Measurements from ENCODE around the gene ATF5.

DNA sequence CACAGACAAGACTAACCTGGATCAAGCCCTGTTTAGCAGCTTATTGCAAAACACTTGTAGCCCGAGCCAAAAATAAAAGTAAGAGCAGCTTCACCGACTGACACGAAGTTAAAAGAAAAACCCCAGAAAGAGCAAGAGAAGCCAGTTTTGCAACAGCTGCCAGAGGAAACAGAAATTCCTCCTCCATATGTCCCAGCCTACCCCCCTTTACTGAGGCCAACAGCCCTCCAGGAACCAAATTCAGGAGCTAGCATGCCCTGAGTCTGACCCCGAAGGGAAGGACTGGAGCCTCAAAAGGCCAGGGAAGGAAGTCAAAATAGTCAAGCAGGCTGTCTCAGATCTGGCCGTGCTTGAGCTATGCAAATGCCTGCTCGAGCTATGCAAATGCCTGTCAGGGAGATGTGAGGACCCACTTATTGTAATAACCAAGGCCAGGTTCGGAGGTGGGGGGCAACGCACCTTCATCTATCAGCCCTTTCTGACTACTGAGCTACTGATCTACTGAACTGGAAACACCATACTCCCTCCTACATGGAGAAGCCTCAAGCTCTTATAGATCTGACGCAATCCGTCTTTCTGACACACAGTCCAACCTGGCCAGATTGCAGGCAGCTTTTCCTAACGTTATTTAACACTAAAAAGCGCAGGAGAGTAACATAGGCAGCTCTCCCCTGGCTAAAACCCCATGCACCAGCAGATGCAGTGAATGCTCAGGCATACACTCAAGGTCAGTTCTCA is 25.3 kb downstream of the ATF5 start:
- TF ChIP-seq, protein P1, sequence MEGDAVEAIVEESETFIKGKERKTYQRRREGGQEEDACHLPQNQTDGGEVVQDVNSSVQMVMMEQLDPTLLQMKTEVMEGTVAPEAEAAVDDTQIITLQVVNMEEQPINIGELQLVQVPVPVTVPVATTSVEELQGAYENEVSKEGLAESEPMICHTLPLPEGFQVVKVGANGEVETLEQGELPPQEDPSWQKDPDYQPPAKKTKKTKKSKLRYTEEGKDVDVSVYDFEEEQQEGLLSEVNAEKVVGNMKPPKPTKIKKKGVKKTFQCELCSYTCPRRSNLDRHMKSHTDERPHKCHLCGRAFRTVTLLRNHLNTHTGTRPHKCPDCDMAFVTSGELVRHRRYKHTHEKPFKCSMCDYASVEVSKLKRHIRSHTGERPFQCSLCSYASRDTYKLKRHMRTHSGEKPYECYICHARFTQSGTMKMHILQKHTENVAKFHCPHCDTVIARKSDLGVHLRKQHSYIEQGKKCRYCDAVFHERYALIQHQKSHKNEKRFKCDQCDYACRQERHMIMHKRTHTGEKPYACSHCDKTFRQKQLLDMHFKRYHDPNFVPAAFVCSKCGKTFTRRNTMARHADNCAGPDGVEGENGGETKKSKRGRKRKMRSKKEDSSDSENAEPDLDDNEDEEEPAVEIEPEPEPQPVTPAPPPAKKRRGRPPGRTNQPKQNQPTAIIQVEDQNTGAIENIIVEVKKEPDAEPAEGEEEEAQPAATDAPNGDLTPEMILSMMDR (IDR thresholded peaks at IDR 0.05): no peak
- no peak for TF ChIP-seq ZFX (IDR thresholded peaks at IDR 0.05; ENCODE audit: borderline replicate concordance)
